Keratinocyte (primary cell): ENCODE results near the gene ANXA8. TPM values are rescaled to one million over a fixed set of nuclear protein-coding genes. Genes with fewer than 3 reads are reported as not detected.
"Not testable (repeated sequence)": the region's sequence is repeated elsewhere in the genome, so short reads cannot be mapped to it uniquely, and the experiment has no call there.

Source experiments
- DNase-seq: peaks from one replicate; pipeline ENCODE4 v3.0.0-alpha.2; 2011; ENCODE audit warnings: low read depth, missing footprints, low spot score
- FAIRE-seq: peaks from 2 replicates; lab custom pipeline; 2011; peaks lifted over from hg19 to GRCh38; lab: Jason Lieb, UNC
- H2AFZ ChIP-seq: 2 replicates; pipeline ENCODE4 v1.6.0; 2012; ENCODE audit warnings: low read length, control low read depth, inconsistent platforms; ENCODE audit not compliant: control insufficient read depth
- H3K27ac ChIP-seq: 2 replicates; pipeline ENCODE4 v1.5.1; 2011; ENCODE audit warnings: low read length; ENCODE audit not compliant: control insufficient read depth, insufficient read depth
- H3K27me3 ChIP-seq: 3 replicates; pipeline ENCODE4 v1.6.0; 2011; ENCODE audit warnings: low read length; ENCODE audit not compliant: control insufficient read depth, insufficient read depth; ENCODE audit errors: extremely low read depth
- H3K36me3 ChIP-seq, 2 experiments: 2 replicates in 1 of 2; 3 replicates in 1 of 2; pipeline ENCODE4 v1.5.1; 2011; ENCODE audit warnings: low read length in 2 of 2, mild to moderate bottlenecking in 1 of 2; ENCODE audit not compliant: control insufficient read depth in 2 of 2, insufficient read depth in 2 of 2; ENCODE audit errors: extremely low read depth in 1 of 2
- H3K4me1 ChIP-seq: 3 replicates; pipeline ENCODE4 v1.5.1; 2011; ENCODE audit warnings: low read length; ENCODE audit not compliant: control insufficient read depth, insufficient read depth; ENCODE audit errors: extremely low read depth
- H3K4me2 ChIP-seq: 3 replicates; pipeline ENCODE4 v1.6.0; 2011; ENCODE audit warnings: low read depth, low read length; ENCODE audit not compliant: control insufficient read depth, insufficient read depth; ENCODE audit errors: extremely low read depth
- H3K4me3 ChIP-seq, 3 experiments: fragments of 200-600 bp in 1 of 3; sonication (generic) in 1 of 3; 2 replicates in 2 of 3; 3 replicates in 1 of 3; pipeline ENCODE4 v1.5.1; 2011 to 2016; ENCODE audit warnings: low read length in 3 of 3, mild to moderate bottlenecking in 3 of 3, control low read depth in 2 of 3, inconsistent platforms in 1 of 3, low read depth in 1 of 3, mixed read lengths in 1 of 3, mixed run types in 1 of 3, moderate library complexity in 1 of 3; ENCODE audit not compliant: control insufficient read depth in 2 of 3, insufficient read depth in 2 of 3; ENCODE audit errors: extremely low read depth in 1 of 3
- H3K79me2 ChIP-seq: 2 replicates; pipeline ENCODE4 v1.6.0; 2012; ENCODE audit warnings: low read length; ENCODE audit not compliant: control insufficient read depth, insufficient read depth
- H3K9ac ChIP-seq: 3 replicates; pipeline ENCODE4 v1.6.0; 2011; ENCODE audit warnings: low read length; ENCODE audit not compliant: control insufficient read depth, insufficient read depth; ENCODE audit errors: extremely low read depth
- H3K9me1 ChIP-seq: 3 replicates; pipeline ENCODE4 v1.6.0; 2011; ENCODE audit warnings: low read length; ENCODE audit not compliant: control insufficient read depth, insufficient read depth; ENCODE audit errors: extremely low read depth
- H3K9me3 ChIP-seq: 2 replicates; pipeline ENCODE4 v1.5.1; 2012; ENCODE audit warnings: low read depth, low read length; ENCODE audit not compliant: control insufficient read depth
- H4K20me1 ChIP-seq: 3 replicates; pipeline ENCODE4 v1.6.0; 2011; ENCODE audit warnings: low read length; ENCODE audit not compliant: control insufficient read depth, insufficient read depth; ENCODE audit errors: extremely low read depth
- CTCF ChIP-seq, 3 experiments: IDR thresholded peaks in 1 of 3; conservative IDR thresholded peaks in 1 of 3; optimal IDR thresholded peaks in 1 of 3; 2 replicates in 2 of 3; 3 replicates in 1 of 3; pipeline versions ENCODE3 to v1.5.1; 2011; ENCODE audit warnings: low read length in 3 of 3, mild to moderate bottlenecking in 3 of 3, moderate library complexity in 2 of 3, control low read depth in 1 of 3, inconsistent platforms in 1 of 3; ENCODE audit not compliant: insufficient read depth in 2 of 3; ENCODE audit errors: extremely low read depth in 1 of 3
- EZH2 ChIP-seq: IDR thresholded peaks from one replicate; pipeline ENCODE4 v1.6.1; 2012; ENCODE audit warnings: inconsistent platforms, mild to moderate bottlenecking, low read length, moderate library complexity
- dilution Hi-C: fragments of 300-500 bp; cut with MboI; formaldehyde crosslinking; loops from one replicate; pipeline ENCODE4 v1.7.0; 2020; ENCODE audit warnings: low sequenced_read_pairs; ENCODE audit not compliant: extremely low pct_ligation_motif_present
- polyA plus RNA-seq, 5 experiments: library from polyadenylated mRNA; depleted of rRNA in 3 of 5; stranded (reverse) in 3 of 5; stranded (forward) in 1 of 5; unstranded in 1 of 5; fragments of >200 nt; gene quantifications; 1 replicate in 1 of 5; 2 replicates in 3 of 5; 3 replicates in 1 of 5; pipeline versions ENCODE4 v1.2.1 to v1.2.3, GENCODE V29; 2011 to 2012; ENCODE audit warnings: missing spikeins in 2 of 5, low read depth in 1 of 5, low replicate concordance in 1 of 5

Gene ANXA8
- polyA plus RNA-seq, 1 donor (not counting 4 experiments of a cell fraction or from before 2014, with no cell fraction given) = 820 TPM

- Histone ChIP-seq H3K9me1 (no peaks in the 10 kb centered on the region), H3K79me2 (no peaks in the 10 kb centered on the region), H4K20me1 (no peaks in the 10 kb centered on the region), H3K36me3 (no peaks in the 10 kb centered on the region), H3K4me2 (no peak overlapping the region), H2AFZ (no peak overlapping the region), H3K27ac (no peak overlapping the region), H3K27me3 (peaks cover 9% of the 10 kb centered on the region), H3K4me1 (no peaks in the 10 kb centered on the region), H3K9ac (no peak overlapping the region), H3K4me3 (no peak overlapping the region), H3K9me3 (no peaks in the 10 kb centered on the region)
- FAIRE-seq = no peak
- dilution Hi-C loops = no loop called here
- TF ChIP-seq EZH2 (no peak), CTCF (optimal IDR thresholded peaks at IDR 0.05 in 1 of 3, IDR thresholded peaks at IDR 0.05 in 1 of 3, conservative IDR thresholded peaks at IDR 0.05 in 1 of 3; ENCODE audit: extremely low read depth in 1 of 3, insufficient read depth in 2 of 3, low read length in 3 of 3) (no peak)
- no peak for DNase-seq
Observed at GRCh38 chr10:47456794-47457527, 27.0 kb downstream of the ANXA8 start.

GRCh38 chr10:47456079-47456785 is 27.7 kb downstream of the ANXA8 start:
- FAIRE-seq = no peak

GRCh38 chr10:47455350-47456078 is 28.4 kb downstream of the ANXA8 start:
- H3K27ac ChIP-seq, H3K9ac ChIP-seq, H3K9me1 ChIP-seq, dilution Hi-C loops, H3K27me3 ChIP-seq, DNase-seq, H4K20me1 ChIP-seq, H3K4me3 ChIP-seq, H3K4me2 ChIP-seq, FAIRE-seq, H2AFZ ChIP-seq, H3K79me2 ChIP-seq, H3K36me3 ChIP-seq, H3K9me3 ChIP-seq, H3K4me1 ChIP-seq: not testable (repeated sequence)

More at GRCh38 chr10:47456079-47456785, 27.7 kb downstream of the ANXA8 start:
- H3K4me2 ChIP-seq = no peak overlapping the region
- H3K27me3 ChIP-seq = peaks cover 9% of the 10 kb centered on the region
- no peak overlapping the region for H2AFZ ChIP-seq
- dilution Hi-C loops = no loop called here
- TF ChIP-seq EZH2 (no peak), CTCF (optimal IDR thresholded peaks at IDR 0.05 in 1 of 3, IDR thresholded peaks at IDR 0.05 in 1 of 3, conservative IDR thresholded peaks at IDR 0.05 in 1 of 3; ENCODE audit: extremely low read depth in 1 of 3, insufficient read depth in 2 of 3, low read length in 3 of 3) (no peak)
- H3K36me3 ChIP-seq = no peaks in the 10 kb centered on the region
- no peak for DNase-seq
- no peaks in the 10 kb centered on the region for H3K4me1 ChIP-seq
- no peak overlapping the region for H3K9ac ChIP-seq
- no peaks in the 10 kb centered on the region for H4K20me1 ChIP-seq
- no peaks in the 10 kb centered on the region for H3K79me2 ChIP-seq
- H3K9me1 ChIP-seq = no peaks in the 10 kb centered on the region
- no peak overlapping the region for H3K4me3 ChIP-seq
- H3K27ac ChIP-seq = no peak overlapping the region
- no peaks in the 10 kb centered on the region for H3K9me3 ChIP-seq
